NCI-H1436 (cell line): ENCODE results near the gene GTF3C1.

Experiments
- DNase-seq: peaks from one replicate; lab custom pipeline; 2025; lab: John Stamatoyannopoulos, UW

The GTF3C1 gene

DNA sequence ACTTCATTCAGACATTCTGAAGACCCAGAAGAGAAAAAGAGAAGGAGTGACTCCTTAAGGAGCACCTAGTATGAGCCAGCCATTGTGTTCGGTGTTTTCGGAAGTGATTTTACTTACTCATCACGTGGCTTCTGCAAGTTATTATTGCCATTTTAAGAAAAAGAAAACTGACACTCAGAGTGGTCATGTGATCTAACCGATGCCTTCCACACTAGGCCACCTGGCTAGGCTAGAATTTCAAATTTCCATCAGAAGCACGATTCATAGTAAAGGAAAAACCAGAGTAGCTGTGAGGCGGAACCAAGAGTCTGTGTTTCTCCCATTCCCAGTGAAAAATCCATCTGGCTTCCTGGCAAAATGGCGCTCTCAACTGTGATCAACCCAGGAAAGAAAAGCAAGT is 32.0 kb downstream of the GTF3C1 start:
- DNase-seq = peak; percentile 8

DNA sequence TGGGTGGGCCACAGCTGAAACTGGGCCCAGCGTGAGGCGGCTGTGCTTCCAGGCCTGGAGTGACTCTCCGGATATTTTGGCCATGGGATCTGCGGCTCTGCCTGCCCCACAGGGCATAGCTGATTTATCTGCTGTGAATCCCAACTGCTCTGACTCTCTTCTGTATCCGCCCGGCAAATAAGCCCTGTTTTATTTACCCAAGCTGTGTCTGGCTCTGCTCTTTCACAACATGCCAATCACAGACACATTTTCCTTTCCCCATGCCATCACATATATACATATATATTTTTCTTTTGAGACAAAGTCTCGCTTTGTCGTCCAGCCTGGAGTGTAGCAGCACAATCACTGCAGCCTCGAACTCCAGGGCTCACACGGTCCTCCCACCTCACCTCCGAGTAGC is 33.3 kb downstream of the GTF3C1 start:
- DNase-seq = no peak

DNA sequence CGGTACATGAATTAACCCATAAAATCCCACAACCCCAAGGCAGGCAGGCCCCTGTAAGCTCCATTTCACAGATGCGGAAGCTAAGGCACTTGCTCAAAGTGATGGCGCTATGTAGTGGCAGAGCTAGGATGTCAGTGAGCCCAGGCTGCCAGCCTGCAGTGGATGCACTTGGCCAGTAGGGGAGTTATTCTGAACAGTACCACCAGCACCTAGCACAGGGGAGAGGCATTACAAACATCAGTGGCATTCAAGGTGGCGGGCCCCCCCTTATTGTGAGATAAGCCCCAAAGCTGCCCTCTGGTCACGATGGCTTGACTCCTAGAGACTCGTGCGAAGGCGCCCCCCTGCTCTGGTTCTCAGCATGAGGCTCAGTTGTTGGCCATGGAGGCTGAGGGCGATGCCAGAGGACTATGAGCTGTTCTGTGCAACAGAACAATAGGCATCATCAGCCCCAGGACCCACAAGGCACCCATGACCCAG is 33.8 kb downstream of the GTF3C1 start:
- peak; percentile 13 for DNase-seq

DNA sequence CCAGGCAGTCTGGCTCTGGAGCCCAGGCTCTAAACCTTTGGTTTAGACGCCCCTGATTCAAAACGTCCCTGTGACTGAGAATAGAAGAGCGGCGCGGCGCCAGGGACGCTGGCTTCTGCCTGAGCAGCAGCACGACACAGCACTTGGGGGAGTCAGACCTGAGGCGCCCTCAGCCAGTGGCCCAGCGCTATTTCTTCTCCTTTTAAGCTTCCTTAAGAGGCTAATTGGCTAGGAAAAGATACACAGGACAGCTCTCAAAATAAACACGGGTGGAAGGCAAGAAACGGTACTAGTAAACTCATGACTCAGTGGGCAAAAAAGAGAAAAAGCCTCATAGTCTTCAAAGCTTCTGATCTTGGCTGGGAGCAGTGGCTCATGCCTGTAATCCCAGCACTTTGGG is 34.9 kb downstream of the GTF3C1 start:
- no peak for DNase-seq

DNA sequence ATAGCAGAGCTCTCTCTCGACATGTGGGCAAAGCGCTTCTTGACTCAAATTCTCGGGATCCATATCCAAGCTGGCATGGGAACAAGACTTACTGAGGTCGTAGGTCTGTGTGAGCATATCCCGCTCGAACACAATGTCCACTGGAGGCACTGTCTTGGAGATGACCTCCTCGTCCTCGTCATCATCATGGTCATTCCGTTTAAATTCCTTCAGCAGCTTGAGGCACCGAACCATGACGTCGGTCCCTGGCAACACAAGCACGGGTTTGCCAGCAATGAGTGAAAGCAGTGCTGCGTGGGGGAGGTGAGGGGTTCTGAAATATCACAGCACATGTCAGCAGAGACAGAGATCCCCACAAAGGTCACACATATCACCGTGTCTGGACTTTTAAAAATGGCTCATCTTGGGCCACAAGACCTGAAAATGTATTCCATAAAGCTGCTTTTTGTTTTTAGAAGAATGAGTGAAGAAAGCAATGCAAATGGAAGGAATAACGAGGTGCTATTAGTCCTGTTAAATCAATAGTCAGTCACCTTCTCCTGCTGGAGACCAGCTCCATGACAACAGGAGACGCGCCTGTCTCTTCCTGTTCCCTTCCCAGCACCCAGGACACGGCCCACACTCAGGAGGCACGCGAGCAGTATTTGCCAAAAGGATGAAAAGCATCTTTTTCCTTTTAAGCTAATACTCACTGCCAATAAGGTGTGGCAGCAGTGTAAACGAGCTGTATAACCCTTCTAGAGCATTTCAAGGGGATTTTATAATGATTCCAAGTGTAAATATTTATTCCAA is 37.9 kb downstream of the GTF3C1 start:
- no peak for DNase-seq

DNA sequence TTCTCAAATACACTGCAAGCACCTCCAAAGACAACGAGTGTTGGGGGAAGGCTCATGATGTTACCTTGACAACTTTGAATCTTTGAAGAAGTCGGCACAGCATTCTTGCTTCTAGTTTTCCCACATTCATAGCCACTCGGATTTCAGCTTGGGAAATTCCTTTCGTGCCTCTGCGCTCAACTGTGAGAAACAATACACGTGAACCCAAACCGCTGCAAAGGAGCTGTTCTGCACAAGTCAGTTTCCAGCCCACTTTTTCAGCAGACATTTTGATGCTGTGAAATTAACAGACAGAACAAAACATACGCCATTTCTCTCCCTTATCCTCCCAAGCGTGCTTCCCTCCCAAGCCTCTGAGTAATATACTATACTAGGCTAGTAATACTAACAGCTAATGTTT is 41.2 kb downstream of the GTF3C1 start:
- DNase-seq = no peak

DNA sequence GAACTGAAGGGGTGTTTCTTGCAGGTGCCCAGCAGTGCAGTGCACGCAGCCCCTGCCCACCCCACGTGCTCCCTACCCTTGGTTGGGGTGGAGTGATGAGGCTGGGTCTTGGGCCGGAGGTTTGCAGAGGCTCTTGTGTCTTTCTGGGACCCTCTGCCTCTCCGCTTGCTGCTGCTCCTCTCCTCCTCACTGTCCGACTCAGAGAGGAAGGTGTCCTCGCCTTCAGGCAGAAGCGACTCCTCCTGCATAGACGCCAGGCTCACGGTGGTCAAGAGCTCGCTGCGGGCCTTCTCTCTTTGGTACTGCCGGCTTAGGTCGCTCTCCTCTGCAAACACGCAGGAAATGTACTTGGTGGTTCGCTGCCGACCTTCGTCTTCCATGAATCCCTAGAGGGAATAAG is 42.9 kb downstream of the GTF3C1 start:
- DNase-seq = no peak

DNA sequence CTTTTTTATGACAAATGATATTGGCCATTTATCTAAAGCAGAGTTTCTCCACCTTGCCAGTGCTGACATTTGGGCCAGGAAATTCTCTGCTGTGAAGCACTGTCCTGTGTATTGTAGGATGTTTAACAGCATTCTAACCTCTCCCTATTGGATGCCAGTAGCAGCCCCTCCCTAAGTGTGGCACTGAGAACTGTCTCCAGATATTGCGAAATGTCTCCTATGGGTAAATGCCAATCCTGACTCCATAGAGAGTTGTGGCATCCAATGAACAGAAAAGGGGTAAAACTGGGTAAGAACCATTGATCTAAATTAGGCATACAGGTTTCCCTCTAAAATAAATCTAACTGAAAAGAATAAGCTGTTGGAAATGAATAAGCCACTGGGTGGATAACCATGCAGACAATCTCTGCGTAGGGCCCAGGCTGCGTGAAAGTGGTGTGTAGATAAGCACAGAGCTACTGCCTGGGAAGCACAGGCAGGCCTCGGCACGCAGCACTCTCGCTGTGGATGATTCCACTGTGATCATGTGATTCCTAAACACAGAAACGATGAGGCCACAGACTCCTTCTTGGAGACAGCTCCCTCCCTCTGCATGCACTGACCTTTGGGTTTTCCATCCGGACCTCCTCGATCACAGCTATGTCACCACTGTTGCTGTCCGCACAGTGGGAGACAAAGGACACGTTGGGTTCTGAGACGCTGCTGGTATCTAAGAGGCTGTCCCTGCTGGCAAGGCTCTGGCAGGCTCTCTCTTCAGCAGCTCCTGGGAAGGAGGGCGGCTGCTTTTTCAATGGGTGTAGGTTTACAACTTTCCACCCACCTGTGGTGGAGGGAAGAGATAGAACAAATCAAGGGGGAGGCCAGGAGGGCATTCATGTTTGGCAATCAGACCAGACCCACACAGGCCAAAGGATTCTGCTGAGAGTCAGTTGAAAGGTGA is 44.1 kb downstream of the GTF3C1 start:
- no peak for DNase-seq

DNA sequence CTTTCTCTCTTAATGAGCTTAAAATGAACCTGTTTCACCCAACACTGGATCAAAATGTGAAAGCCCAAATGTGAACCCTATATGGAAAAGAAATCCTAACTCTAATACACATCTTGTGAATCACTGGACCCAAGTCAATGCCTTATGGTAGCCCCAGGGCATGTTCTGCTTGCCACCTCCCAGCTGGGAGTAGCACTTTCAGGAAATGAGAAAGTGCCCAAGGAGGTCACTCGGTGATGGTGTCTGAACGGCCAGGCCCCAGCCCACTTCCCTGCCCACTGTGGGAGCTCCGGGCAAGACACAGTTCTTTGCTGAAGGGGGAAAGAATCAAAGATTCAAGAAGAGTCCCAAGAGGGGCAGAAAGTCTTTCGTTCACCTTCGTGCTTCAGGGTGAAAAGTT is 46.1 kb downstream of the GTF3C1 start:
- no peak for DNase-seq

DNA sequence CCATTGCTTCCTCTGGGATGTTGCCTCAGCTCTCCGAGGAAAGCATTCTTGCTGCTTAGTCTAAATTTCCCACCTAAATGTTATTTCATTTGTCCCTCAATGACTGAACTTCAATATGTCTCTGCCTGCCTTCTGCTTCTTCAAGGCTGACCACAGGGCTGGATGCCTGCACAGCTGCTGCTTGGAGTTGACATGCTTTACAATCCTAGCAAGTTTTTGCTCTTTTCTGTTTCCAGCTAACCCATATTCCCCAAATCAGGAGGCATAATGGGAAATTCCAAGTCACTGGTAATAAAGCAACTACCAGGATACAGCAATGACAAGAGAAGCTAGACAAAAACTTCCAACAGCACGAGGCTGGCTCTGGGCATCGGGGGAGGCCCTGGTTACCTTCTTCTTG is 48.9 kb downstream of the GTF3C1 start:
- no peak for DNase-seq

DNA sequence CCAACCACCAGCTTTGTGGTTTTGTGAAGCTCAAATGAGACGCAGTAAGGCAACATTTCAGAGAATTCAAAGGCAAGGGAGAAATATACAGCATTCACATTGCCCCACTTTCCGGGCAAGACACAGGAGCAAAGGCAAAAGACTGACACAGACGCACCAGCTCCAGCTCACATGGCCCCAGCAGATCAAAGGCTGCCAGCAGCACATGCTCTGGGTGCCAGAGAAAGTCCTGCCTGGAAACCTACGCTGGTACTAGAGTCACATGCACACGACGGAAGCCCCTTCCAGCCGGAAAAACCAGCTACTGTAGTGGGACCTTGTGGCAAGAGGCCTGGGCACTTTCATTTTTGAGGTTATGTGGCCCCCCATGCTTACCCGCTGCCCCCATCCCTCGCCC is 50.1 kb downstream of the GTF3C1 start:
- DNase-seq = no peak

DNA sequence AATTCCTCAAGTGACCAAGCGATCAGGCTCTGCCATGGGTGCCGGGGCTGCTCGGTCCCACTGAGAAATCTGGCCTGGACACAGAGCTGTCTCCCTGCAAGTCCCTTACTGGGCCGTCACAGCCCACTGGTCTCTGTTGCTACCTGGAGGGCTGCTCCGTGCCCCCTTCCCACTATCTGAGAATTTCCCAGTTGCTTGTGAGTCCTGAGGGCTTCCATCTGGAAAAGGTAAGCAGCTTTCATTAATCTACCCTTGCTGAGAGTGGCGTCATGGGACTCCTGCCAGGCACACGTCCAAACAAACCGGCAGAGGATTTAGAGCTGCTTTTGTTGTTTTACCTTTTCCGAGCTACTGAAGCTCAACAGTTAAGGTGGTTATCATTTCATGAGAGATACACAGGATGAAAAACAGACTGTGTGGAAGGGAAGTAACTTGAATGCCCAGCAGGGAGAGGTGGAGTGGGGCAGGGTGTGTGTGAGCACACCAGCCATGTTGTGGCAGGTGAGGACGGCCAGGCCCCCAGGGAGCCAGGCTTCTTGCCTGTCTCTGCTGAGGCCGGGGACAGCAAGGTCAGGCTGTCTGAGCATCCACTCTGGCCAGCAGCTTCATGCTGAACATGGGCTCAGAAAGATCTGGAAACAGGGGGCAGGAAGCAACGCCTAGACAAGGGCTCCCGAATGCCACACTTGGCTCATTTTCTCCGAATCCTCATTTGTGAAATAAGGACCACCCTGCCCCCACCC is 50.6 kb downstream of the GTF3C1 start:
- DNase-seq = peak; percentile 17

DNA sequence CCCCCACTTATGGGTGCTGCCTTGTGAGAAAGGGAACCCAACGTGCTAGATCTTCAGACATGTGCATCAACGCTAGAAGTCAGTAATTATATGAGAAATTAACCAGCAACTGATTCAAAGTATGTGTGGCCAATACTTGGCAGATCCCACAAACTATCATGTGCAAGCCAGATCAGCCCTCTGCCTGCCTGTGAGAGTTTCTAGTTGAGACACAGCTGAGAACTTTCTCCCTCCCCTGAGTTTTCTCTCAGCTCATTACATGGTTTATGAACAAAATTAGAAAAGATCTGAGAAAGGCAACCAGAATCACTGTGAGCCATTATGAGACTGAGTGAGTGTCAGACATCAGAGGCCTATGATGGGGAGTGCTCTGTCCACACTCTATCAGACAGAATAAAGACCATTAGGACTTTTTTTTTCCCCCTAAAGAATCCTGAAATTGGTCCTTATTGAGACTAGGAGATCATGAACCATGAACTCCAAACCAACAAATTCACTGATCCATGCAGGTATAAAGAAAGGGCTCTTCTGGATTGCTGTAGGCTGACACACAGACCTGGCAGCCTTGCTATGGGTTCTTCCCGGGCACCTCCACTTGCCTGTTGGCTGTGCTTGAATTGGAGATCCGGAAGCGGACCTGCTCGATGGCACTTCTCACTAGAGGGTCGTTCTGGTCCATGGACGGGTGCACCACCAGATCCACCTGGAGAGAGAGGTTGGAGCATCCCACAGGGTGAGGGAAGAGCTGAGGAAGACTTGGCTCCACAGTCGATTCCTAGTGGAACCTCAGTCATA is 51.5 kb downstream of the GTF3C1 start:
- no peak for DNase-seq

DNA sequence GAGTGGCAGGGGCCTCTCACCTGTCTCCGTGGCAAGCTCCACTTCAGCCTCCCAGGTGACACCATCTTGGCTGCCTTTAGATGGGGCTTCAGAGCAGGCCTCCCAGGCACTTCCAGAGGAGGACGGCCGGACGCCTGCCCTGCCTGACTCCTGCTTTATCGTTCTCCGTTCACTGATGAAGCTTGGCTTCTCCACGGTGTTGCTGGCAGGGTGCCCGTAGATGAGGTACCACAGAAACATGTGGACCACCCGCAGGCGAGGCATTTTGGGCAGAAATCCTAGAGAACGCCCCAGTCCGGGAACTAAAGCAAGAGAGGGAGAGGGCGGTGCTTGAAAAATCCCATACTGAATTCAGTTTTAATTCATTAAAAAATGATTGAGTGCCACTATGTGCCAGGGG is 54.5 kb downstream of the GTF3C1 start:
- no peak for DNase-seq

DNA sequence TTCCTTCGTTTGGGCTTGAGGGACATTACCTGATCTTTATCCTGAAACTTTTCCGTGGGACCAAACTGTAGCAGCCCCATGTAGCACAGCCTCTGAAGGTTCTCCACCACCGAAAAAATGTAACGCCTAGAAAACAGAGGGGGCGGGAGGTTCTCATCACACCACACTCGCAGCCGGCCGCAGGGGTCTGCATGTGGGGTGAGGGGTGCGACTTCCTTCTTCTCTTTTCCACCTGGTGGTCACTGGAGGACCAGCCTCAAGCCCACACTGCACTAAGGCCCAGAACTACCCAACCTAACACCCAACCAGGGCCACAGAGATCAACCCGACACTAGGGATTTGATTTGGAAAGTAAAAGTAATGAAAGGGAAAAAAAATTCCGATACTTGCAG is 57.1 kb downstream of the GTF3C1 start:
- no peak for DNase-seq

DNA sequence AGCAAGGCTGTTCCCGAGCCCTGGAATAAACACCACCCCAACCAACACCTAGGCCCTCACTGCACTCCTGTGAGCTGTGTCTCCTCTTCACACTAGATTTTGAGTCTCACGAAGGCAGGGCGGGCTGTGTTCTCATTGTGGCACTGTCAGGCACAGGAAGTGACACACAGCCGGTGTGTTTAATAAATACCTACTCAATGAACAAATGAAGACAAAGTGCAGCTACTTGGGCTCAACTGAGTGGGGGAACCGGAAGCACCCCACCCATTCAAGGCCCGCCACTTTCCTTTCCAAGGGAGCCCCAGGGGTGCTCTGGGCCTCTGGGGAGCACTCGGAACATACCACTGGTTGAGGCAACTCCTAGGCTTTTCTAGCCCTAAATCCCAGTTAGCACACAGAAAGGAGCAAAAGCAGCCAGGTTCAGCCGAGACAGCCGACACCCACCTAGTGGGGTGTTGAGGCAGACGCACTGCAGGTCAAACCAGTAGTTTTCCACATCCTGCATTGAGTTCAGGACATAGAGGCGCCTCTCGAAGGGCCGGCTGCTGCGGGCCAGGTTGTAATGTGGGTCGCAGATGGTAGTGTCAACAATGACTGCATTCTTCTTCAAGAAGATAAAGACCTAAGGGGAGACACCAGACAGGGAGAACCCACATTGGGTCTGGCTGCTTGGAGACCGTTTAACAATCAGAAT is 57.7 kb downstream of the GTF3C1 start:
- DNase-seq = peak; percentile 68

DNA sequence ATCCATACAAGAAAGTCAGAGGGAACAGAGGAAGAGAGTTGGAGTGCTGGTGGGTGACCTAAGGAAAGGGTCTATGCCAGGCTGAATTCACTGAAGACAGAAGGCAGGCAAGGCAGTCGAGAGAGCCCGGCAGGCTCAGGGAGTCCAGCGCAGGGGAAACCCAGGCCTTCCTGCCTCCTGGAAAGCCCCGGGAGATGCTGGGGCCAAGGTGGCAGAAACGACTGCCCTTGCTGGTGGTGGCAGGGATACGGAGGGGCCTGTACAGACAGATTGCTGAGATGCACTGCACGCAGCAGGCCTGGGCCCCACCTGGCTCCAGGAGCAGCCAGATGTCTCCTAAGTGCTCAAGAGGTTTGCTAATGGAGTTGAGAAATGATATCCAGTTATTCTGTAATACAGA is 59.8 kb downstream of the GTF3C1 start:
- no peak for DNase-seq

DNA sequence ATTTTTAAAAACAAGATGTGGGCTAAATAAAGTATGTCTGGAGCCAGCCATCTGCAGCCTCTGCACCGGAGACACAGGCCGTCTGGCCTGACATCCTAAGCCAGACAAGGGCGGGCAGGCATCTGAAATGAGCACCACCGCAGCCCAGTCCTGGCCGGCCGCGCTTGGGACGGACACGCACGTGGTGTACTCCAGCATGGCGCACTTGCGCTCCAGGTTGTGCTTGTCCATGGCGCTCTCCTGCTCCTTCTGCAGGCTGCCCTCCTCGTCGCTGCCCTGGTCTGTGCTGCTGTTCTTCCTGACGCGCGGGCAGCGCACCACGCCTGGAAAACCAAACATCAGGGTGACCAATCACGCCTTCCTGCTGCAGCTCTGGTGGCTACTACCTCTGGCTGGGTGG is 60.3 kb downstream of the GTF3C1 start:
- no peak for DNase-seq

DNA sequence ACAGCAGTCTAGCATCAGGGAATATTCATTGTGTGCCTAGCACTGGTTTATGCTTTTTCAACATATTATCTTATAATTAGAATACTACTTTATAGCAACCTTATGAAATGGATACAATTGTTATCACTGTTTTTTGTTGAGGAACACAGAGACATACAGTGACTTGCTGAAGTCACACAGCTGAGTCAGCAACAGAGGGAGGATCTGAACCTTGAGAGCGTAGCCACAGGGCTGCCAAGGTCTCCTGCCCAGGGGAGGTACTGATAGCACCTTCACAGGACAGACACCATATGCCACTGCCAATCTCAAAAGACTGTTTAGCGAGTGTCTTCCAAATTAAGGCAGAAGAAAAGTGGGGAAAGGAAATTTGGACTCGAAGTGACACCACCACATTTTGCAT is 63.0 kb downstream of the GTF3C1 start:
- DNase-seq = no peak

DNA sequence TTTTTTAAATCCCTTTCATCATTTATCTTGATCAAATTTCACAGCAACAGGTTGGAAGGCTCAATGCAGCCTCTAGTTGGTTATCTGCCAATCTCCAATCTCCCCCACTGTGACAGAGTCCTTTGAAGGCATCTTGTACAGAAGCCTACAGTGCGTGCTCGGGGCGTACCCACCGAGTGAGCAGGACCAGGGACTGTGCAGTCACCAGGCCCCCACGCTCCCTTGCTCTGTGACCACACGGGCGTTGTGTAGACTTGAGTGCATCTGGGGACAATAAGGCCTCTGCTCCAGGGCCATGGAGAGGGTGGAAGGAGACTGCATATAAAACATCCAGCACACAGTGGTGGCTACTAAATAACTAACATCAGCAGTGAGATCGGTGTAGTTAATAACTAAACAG is 63.4 kb downstream of the GTF3C1 start:
- DNase-seq = no peak

DNA sequence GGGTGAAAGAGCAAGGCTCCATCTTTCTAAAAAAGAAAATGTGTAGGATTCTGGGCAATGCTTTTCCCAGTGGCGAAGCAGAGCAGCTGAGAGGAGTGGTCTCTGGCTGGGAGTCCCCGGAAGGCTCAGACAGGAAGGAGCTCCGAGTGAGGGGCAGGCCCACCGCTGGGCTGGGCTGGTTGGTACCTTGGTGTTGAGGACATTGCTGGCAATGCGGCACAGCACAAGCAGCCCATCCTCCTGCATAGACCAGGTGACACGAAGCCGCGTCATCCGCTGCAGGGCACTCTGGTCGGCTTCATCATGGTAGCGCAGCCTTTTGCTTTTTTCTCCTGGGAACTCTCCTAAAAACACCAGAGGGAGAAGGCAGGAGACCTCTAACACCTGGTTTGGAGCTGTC is 63.9 kb downstream of the GTF3C1 start:
- DNase-seq = no peak
